K562 (cell line): Measurements from ENCODE around the gene ZNF768. TPM values are rescaled to one million over a fixed set of nuclear protein-coding genes. Genes with fewer than 3 reads are reported as not detected.

ENCODE experiments used
- ATAC-seq: fragments of 200-7000 bp; cut with Tn5 transposase; 3 replicates; pipeline ENCODE4 v1.9.1; 2020; ENCODE audit warnings: moderate library complexity
- BruUV-seq: library from RNA; stranded (reverse); fragments of 400-500 nt; replicated peaks from 2 replicates; lab custom pipeline; 2021; lab: Mats Ljungman, UMichigan
- CTCF ChIA-PET: fragments of 300-600 bp; formaldehyde crosslinking; extraction: SDS; loops from one replicate; lab custom pipeline; 2021; ENCODE audit warnings: low intra/inter-chr PET ratio; lab: Yijun Ruan, JAX
- POLR2A ChIA-PET: fragments of 300-600, 350-650 bp; sonication (Branson Sonifier 250); formaldehyde crosslinking; extraction: SDS; loops from one replicate; lab custom pipeline; 2021; ENCODE audit warnings: antibody characterized with exemption, inconsistent platforms; lab: Yijun Ruan, JAX
- DNase-seq, 4 experiments: peaks; one replicate each; pipeline versions ENCODE4 v3.0.0 to v3.0.0-alpha.2; 2011 to 2018; ENCODE audit warnings: low spot score in 3 of 4, mixed read lengths in 3 of 4; ENCODE audit errors: extremely low read depth in 1 of 4
- FAIRE-seq: peaks from 2 replicates; lab custom pipeline; 2011; peaks lifted over from hg19 to GRCh38; lab: Jason Lieb, UNC
- H2AFZ ChIP-seq: 2 replicates; pipeline ENCODE4 v1.6.0; 2011; ENCODE audit warnings: low read depth, low read length, control low read depth, inconsistent platforms
- H3K27ac ChIP-seq: fragments of 200-600 bp; 3 replicates; pipeline ENCODE4 v1.8.0; 2011; ENCODE audit warnings: low read depth, mild to moderate bottlenecking, control low read depth, inconsistent platforms, low read length, moderate library complexity, mixed read lengths; ENCODE audit errors: extremely low read depth
- H3K27me3 ChIP-seq, 2 experiments: fragments of 300-600 bp in 1 of 2; 2 replicates in 1 of 2; 3 replicates in 1 of 2; pipeline versions ENCODE4 v1.6.0 to v1.8.0; 2011; ENCODE audit warnings: inconsistent platforms in 2 of 2, low read length in 2 of 2, mild to moderate bottlenecking in 1 of 2, mixed read lengths in 1 of 2, moderate library complexity in 1 of 2; ENCODE audit not compliant: control insufficient read depth in 2 of 2, insufficient read depth in 2 of 2
- H3K36me3 ChIP-seq: fragments of 300-600 bp; 3 replicates; pipeline ENCODE4 v1.8.0; 2011; ENCODE audit warnings: mild to moderate bottlenecking, low read length, inconsistent platforms; ENCODE audit not compliant: control insufficient read depth, insufficient read depth
- H3K4me1 ChIP-seq, 2 experiments: fragments of 200-600 bp in 1 of 2; replicated peaks in 1 of 2; 2 replicates in 1 of 2; 3 replicates in 1 of 2; pipeline versions ENCODE4 v1.5.1 to v1.8.0; 2011; ENCODE audit warnings: inconsistent platforms in 2 of 2, low read length in 2 of 2, mild to moderate bottlenecking in 1 of 2, mixed read lengths in 1 of 2, moderate library complexity in 1 of 2; ENCODE audit not compliant: control insufficient read depth in 2 of 2, insufficient read depth in 2 of 2
- H3K4me2 ChIP-seq: 2 replicates; pipeline ENCODE4 v1.6.1; 2011; ENCODE audit warnings: low read length, control low read depth, inconsistent platforms, mixed read lengths; ENCODE audit not compliant: insufficient read depth
- H3K4me3 ChIP-seq: fragments of 200-600 bp; sonication (generic), shearing (Covaris generic); 2 replicates; pipeline ENCODE4 v1.5.1; 2016; ENCODE audit warnings: control low read depth, inconsistent platforms
- H3K79me2 ChIP-seq: fragments of 200-600 bp; 3 replicates; pipeline ENCODE4 v1.8.0; 2011; ENCODE audit warnings: low read length, inconsistent platforms; ENCODE audit not compliant: control insufficient read depth, insufficient read depth
- H3K9ac ChIP-seq, 2 experiments: 2 replicates each; pipeline versions ENCODE4 v1.6.0 to v1.6.1; 2011; ENCODE audit warnings: low read depth in 2 of 2, low read length in 2 of 2, control low read depth in 1 of 2, inconsistent platforms in 1 of 2, mild to moderate bottlenecking in 1 of 2, mixed read lengths in 1 of 2; ENCODE audit not compliant: insufficient read depth in 1 of 2
- H3K9me1 ChIP-seq: one replicate; pipeline ENCODE4 v1.6.0; 2011; ENCODE audit warnings: inconsistent platforms, mild to moderate bottlenecking, low read length, moderate library complexity; ENCODE audit not compliant: control insufficient read depth, insufficient read depth
- H3K9me3 ChIP-seq: replicated peaks from 2 replicates; pipeline ENCODE4 v1.5.1; 2011; ENCODE audit warnings: low read depth, low read length, inconsistent platforms; ENCODE audit not compliant: control insufficient read depth, insufficient read depth
- H4K20me1 ChIP-seq: replicated peaks from 2 replicates; pipeline ENCODE4 v1.6.1; 2011; ENCODE audit warnings: low read length, inconsistent platforms, mixed read lengths; ENCODE audit not compliant: control insufficient read depth, insufficient read depth
- CGGBP1 ChIP-seq: fragments of 250-450 bp; sonication (Bioruptor Pico); IDR thresholded peaks from 2 replicates; pipeline ENCODE4 v1.9.0; 2021; ENCODE audit warnings: mild to moderate bottlenecking
- ELK3 ChIP-seq: fragments of 450-650 bp; formaldehyde crosslinking; IDR thresholded peaks from 2 replicates; pipeline ENCODE4 v1.4.0; 2020; ENCODE audit warnings: mild to moderate bottlenecking
- FIP1L1 ChIP-seq: fragments of 200-400 bp; formaldehyde crosslinking; IDR thresholded peaks from 2 replicates; pipeline ENCODE4 v1.6.1; 2018; ENCODE audit warnings: mild to moderate bottlenecking, low read depth, low read length; ENCODE audit not compliant: poor library complexity, severe bottlenecking
- HNRNPUL1 ChIP-seq: fragments of 200-400 bp; formaldehyde crosslinking; IDR thresholded peaks from 2 replicates; pipeline ENCODE4 v1.6.1; 2017; ENCODE audit warnings: low read length
- KLF16 ChIP-seq: IDR thresholded peaks from 2 replicates; pipeline ENCODE4 v1.6.1; 2016; ENCODE audit warnings: antibody characterized with exemption
- MED1 ChIP-seq: sonication (generic); formaldehyde crosslinking; IDR thresholded peaks from 2 replicates; pipeline ENCODE4 v1.8.1; 2023; ENCODE audit warnings: missing genetic modification reagents, borderline replicate concordance
- MLLT1 ChIP-seq, 2 experiments: fragments of 450-650 bp; IDR thresholded peaks; 2 replicates each; pipeline ENCODE4 v1.6.1; 2016
- MXD1 ChIP-seq: fragments of 250-450 bp; sonication (Bioruptor Pico); IDR thresholded peaks from 2 replicates; pipeline ENCODE4 v1.8.0; 2021; ENCODE audit warnings: borderline replicate concordance, mild to moderate bottlenecking, moderate library complexity; ENCODE audit not compliant: poor library complexity, severe bottlenecking
- RBM15 ChIP-seq: fragments of 200-400 bp; formaldehyde crosslinking; IDR thresholded peaks from 2 replicates; pipeline ENCODE4 v1.6.1; 2018; ENCODE audit warnings: mild to moderate bottlenecking, low read length, moderate library complexity; ENCODE audit not compliant: insufficient read depth
- SFPQ ChIP-seq: fragments of 200-400 bp; formaldehyde crosslinking; IDR thresholded peaks from 2 replicates; pipeline ENCODE4 v1.6.1; 2017; ENCODE audit warnings: mild to moderate bottlenecking, low read depth, low read length, moderate library complexity
- SIRT6 ChIP-seq: IDR thresholded peaks from one replicate; pipeline ENCODE4 v1.6.1; 2012; ENCODE audit warnings: low read depth, mild to moderate bottlenecking, control low read depth, inconsistent platforms, low read length, moderate library complexity
- ZBTB9 ChIP-seq: fragments of 450-650 bp; formaldehyde crosslinking; IDR thresholded peaks from 2 replicates; pipeline ENCODE4 v1.4.0; 2020; ENCODE audit warnings: mild to moderate bottlenecking, moderate library complexity
- ZNF668 ChIP-seq: fragments of 250-450 bp; sonication (Bioruptor Pico); IDR thresholded peaks from 2 replicates; pipeline ENCODE4 v1.8.0; 2022; ENCODE audit warnings: mild to moderate bottlenecking, inconsistent platforms
- WGBS: fragments of 100-300 bp; shearing (Covaris generic); methylation state at CpG from one replicate; pipeline ENCODE4 v1.1.6; 2016; ENCODE audit warnings: low coverage, mixed read lengths; ENCODE audit not compliant: insufficient coverage; ENCODE audit errors: missing lambda C conversion rate; 5-methylcytosine and 5-hydroxymethylcytosine counted together
- in situ Hi-C: fragments of 300-500 bp; cut with MboI; formaldehyde crosslinking; loops from 4 replicates; pipeline ENCODE4 v1.15.0; 2018; ENCODE audit warnings: inconsistent platforms, mixed read lengths
- intact Hi-C: fragments of 100-400 bp; cut with micrococcal nuclease; formaldehyde crosslinking; loops from 2 replicates; pipeline ENCODE4 v1.14.2; 2022
- polyA plus RNA-seq, 8 experiments: library from polyadenylated mRNA; depleted of rRNA in 4 of 8; stranded (reverse) in 5 of 8; unstranded in 3 of 8; fragments of >200 nt; fragmentation: Nextera tagmentation in 2 of 8; fragmentation: Illumina TruSeq in 1 of 8; extraction: Ambion mirVana in 2 of 8; extraction: Trizol in 1 of 8; gene quantifications; 2 replicates each; pipeline versions ENCODE4 v1.2.1 to v1.2.3, GENCODE V29; 2011 to 2014; ENCODE audit warnings: inconsistent platforms in 1 of 8, missing spikeins in 1 of 8
- total RNA-seq, 7 experiments: library from RNA; depleted of rRNA in 6 of 7; stranded (reverse); fragments of >200 nt in 6 of 7; fragmentation: Illumina TruSeq in 2 of 7; extraction: Trizol in 2 of 7; gene quantifications; 2 replicates each; pipeline versions ENCODE4 v1.2.1 to v1.2.3, GENCODE V29; 2011 to 2021; ENCODE audit warnings: low replicate concordance in 1 of 7

Gene ZNF768
- total and polyA plus RNA-seq, 9 of the 15 experiments (the other 6 are each of a cell fraction or from before 2014, with no cell fraction given) = 0.13 to 50.7 (median 26.9) TPM

- no peaks in the 10 kb centered on the region for H3K9me1 ChIP-seq
- H4K20me1 ChIP-seq = no peaks in the 10 kb centered on the region
- intact Hi-C loops = no loop called here
- H3K4me2 ChIP-seq = no peak overlapping the region
- TF ChIP-seq ZBTB9 = no peak
- no peak for TF ChIP-seq MED1
- TF ChIP-seq HNRNPUL1 = no peak
- TF ChIP-seq MXD1 (CRISPR knock-in tag) = no peak
- TF ChIP-seq ZNF668 (CRISPR knock-in tag) = no peak
- TF ChIP-seq RBM15 = no peak
- TF ChIP-seq CGGBP1 = no peak
- no peak for TF ChIP-seq KLF16
- no peak for TF ChIP-seq MLLT1 (IDR thresholded peaks at IDR 0.05)
- no peak for TF ChIP-seq SIRT6
- no peak for TF ChIP-seq FIP1L1
- TF ChIP-seq ELK3 (CRISPR knock-in tag) = no peak
- TF ChIP-seq SFPQ = no peak
- TF ChIP-seq, all 486 proteins: peak for 0
- ATAC-seq (no peak), FAIRE-seq (no peak), DNase-seq (no peak)
- CTCF ChIA-PET = no interaction called here
- BruUV-seq = no TSS peak
- no peaks in the 10 kb centered on the region for H3K79me2 ChIP-seq
- H3K4me3 ChIP-seq = no peak overlapping the region
- H3K27me3 ChIP-seq = no peaks in the 10 kb centered on the region
- H3K9ac ChIP-seq = no peak overlapping the region
- H3K27ac ChIP-seq = no peak overlapping the region
- H2AFZ ChIP-seq = no peak overlapping the region
- POLR2A ChIA-PET = interaction anchor here (1.1 kb wide), 1 partner anchor 20 kb away, joined by 3 read pairs; no protein-coding TSS in a partner anchor
- in situ Hi-C loops = no loop called here
- H3K9me3 ChIP-seq = no peaks in the 10 kb centered on the region
- WGBS = 43% methylated on average over 4 of the region's 7 CpGs
- H3K36me3 ChIP-seq = no peaks in the 10 kb centered on the region
- H3K4me1 ChIP-seq = peaks cover 0 to 15% of the 10 kb centered on the region in 2 experiments; a peak in 1 of 5 replicates
These were observed 51.7 kb downstream of the ZNF768 start for GRCh38 chr16:30474684-30475083.
